ENCODE measurements around the gene MAP1S. TPM values are rescaled to one million over a fixed set of nuclear protein-coding genes. Genes with fewer than 3 reads are reported as not detected.

MAP1S gene
- total and polyA plus RNA-seq, 12 donors: 6.6 to 97.2 (median 44.3) TPM

GRCh38 chr19:17749912-17750317 lies 30.6 kb downstream of the MAP1S start:
- Histone ChIP-seq H3K36me3 (replicated peaks in 1 of 2) (no peaks in the 10 kb centered on the region), H3K4me3 (no peak overlapping the region), H3K27ac (peak overlapping the region in 2 of 5 donors; percentile 59 to 72), H3K27me3 (no peaks in the 10 kb centered on the region), H3K4me1 (replicated peaks in 1 of 2) (peaks cover 13 to 29% of the 10 kb centered on the region in 2 donors), H3K9me3 (replicated peaks in 1 of 3) (no peaks in the 10 kb centered on the region)
- 6 to 14% (median 13%) methylated on average over 7 to 8 of the region's 8 CpGs; no CpG with 5 or more reads in 1 of the 4 donors for WGBS, 4 donors
- peak in 5 of 7 donors; percentile 62 to 72 (median 65) for DNase-seq
- intact Hi-C loops (cut with DNase I): no loop called here
- no peak for TF ChIP-seq POLR2A (IDR thresholded peaks at IDR 0.05)
- no peak for TF ChIP-seq CTCF (IDR thresholded peaks at IDR 0.05)

- intact Hi-C loops (cut with DNase I): no loop called here
- 56 to 67% (median 57%) methylated on average over 8 to 28 of the region's 28 CpGs for WGBS, 4 donors
- peak within 1 kb of the TSS in 1 of 4 donors; percentile 17 for H3K4me3 ChIP-seq
- no peaks in the 10 kb centered on the region for H3K36me3 ChIP-seq (replicated peaks in 1 of 2)
- no peaks in the 10 kb centered on the region for H3K27me3 ChIP-seq
- no peak for TF ChIP-seq POLR2A (IDR thresholded peaks at IDR 0.05)
- no peak for TF ChIP-seq CTCF (IDR thresholded peaks at IDR 0.05)
- H3K4me1 ChIP-seq (replicated peaks in 1 of 2): peaks cover 13 to 30% of the 10 kb centered on the region in 2 donors
- no peaks in the 10 kb centered on the region for H3K9me3 ChIP-seq (replicated peaks in 1 of 3)
- peak in 4 of 7 donors; percentile 36 to 62 (median 38) for DNase-seq
- H3K27ac ChIP-seq: peak within 1 kb of the TSS in 2 of 5 donors; percentile 28 to 59
Observed at GRCh38 chr19:17751103-17751911, 32.0 kb downstream of the MAP1S start, which contains the start of gene FCHO1. FCHO1 (plus strand) TSS chr19:17751477; CDS start chr19:17755165, 3,688 bp downstream.

- Histone ChIP-seq H3K4me3 (no peak overlapping the region), H3K27ac (peak overlapping the region in 1 of 5 donors; percentile 30)
Observed at GRCh38 chr19:17751912-17752273, 32.6 kb downstream of the MAP1S start.

More at GRCh38 chr19:17751912-17752273, 32.6 kb downstream of the MAP1S start:
- H3K36me3 ChIP-seq (replicated peaks in 1 of 2): no peaks in the 10 kb centered on the region
- H3K4me1 ChIP-seq (replicated peaks in 1 of 2): peaks cover 13 to 30% of the 10 kb centered on the region in 2 donors
- intact Hi-C loops (cut with DNase I): no loop called here
- no peaks in the 10 kb centered on the region for H3K9me3 ChIP-seq (replicated peaks in 1 of 3)
- 56 to 79% (median 63%) methylated on average over 2 of the region's 2 CpGs for WGBS, 4 donors
- H3K27me3 ChIP-seq: no peaks in the 10 kb centered on the region
- TF ChIP-seq CTCF (IDR thresholded peaks at IDR 0.05) (no peak), POLR2A (IDR thresholded peaks at IDR 0.05) (no peak)
- DNase-seq: no peak

All from adrenal gland (tissue), 12 donors.